ENCODE data around the gene P2RX2. TPM values are rescaled to one million over a fixed set of nuclear protein-coding genes. Genes with fewer than 3 reads are reported as not detected.

The P2RX2 gene
- total RNA-seq, 4 donors from 2014 or later: not detected

GRCh38 chr12:132601171-132601883 is 17.2 kb upstream of the P2RX2 start:
- Histone ChIP-seq H3K4me3 (no peak overlapping the region), H3K27ac (no peak overlapping the region), H3K36me3 (no peaks in the 10 kb centered on the region), H3K4me1 (peaks cover 0 to 19% (median 8%) of the 10 kb centered on the region in 4 donors), H3K9me3 (no peaks in the 10 kb centered on the region), H3K27me3 (peaks cover 0 to 81% of the 10 kb centered on the region in 2 donors)
- 71 to 87% methylated on average over 18 to 31 of the region's 31 CpGs for WGBS, 2 donors
- no peak for DNase-seq (ENCODE audit: low spot score in 2 of 2)
- no peak for TF ChIP-seq CTCF (IDR thresholded peaks at IDR 0.05)

- TF ChIP-seq POLR2A (IDR thresholded peaks at IDR 0.05) (no peak), EP300 (IDR thresholded peaks at IDR 0.05) (no peak), CTCF (IDR thresholded peaks at IDR 0.05) (no peak)
- no peaks in the 10 kb centered on the region for H3K9me3 ChIP-seq
- peaks cover 0 to 79% of the 10 kb centered on the region in 2 donors for H3K27me3 ChIP-seq
- no peak for DNase-seq (ENCODE audit: low spot score in 2 of 2)
- H3K27ac ChIP-seq: peak overlapping the region in 2 of 4 donors; percentile 12 to 74
- peak overlapping the region in 1 of 4 donors; percentile 44 for H3K4me3 ChIP-seq
- no peaks in the 10 kb centered on the region for H3K36me3 ChIP-seq
- peaks cover 0 to 19% (median 8%) of the 10 kb centered on the region in 4 donors for H3K4me1 ChIP-seq
- 21 to 35% methylated on average over 26 to 28 of the region's 29 CpGs for WGBS, 2 donors
These were observed 15.9 kb upstream of the P2RX2 start for GRCh38 chr12:132602572-132603239.

- Histone ChIP-seq H3K9me3 (no peaks in the 10 kb centered on the region), H3K4me1 (peaks cover 0 to 19% (median 8%) of the 10 kb centered on the region in 4 donors), H3K27ac (peak overlapping the region in 2 of 4 donors; percentile 12 to 74), H3K4me3 (peak overlapping the region in 2 of 4 donors; percentile 15 to 44), H3K27me3 (peaks cover 0 to 84% of the 10 kb centered on the region in 2 donors), H3K36me3 (no peaks in the 10 kb centered on the region)
- no peak for TF ChIP-seq EP300 (IDR thresholded peaks at IDR 0.05)
- no peak for TF ChIP-seq POLR2A (IDR thresholded peaks at IDR 0.05)
- TF ChIP-seq CTCF (IDR thresholded peaks at IDR 0.05): no peak
- no peak for DNase-seq (ENCODE audit: low spot score in 2 of 2)
- 36 to 49% methylated on average over 20 to 34 of the region's 67 CpGs for WGBS, 2 donors
These were observed 15.1 kb upstream of the P2RX2 start for GRCh38 chr12:132603240-132604150.

- TF ChIP-seq EP300 (IDR thresholded peaks at IDR 0.05): no peak
These were observed 14.4 kb upstream of the P2RX2 start for GRCh38 chr12:132604151-132604618.

More at GRCh38 chr12:132604151-132604618, 14.4 kb upstream of the P2RX2 start:
- Histone ChIP-seq H3K27ac (peak overlapping the region in 1 of 4 donors; percentile 74), H3K36me3 (no peaks in the 10 kb centered on the region), H3K27me3 (peaks cover 0 to 86% of the 10 kb centered on the region in 2 donors), H3K4me3 (peak overlapping the region in 2 of 4 donors; percentile 15 to 44), H3K4me1 (peaks cover 0 to 14% (median 8%) of the 10 kb centered on the region in 4 donors), H3K9me3 (no peaks in the 10 kb centered on the region)
- DNase-seq (ENCODE audit: low spot score in 2 of 2): no peak
- WGBS, 2 donors: 59% methylated on average over 18 of the region's 26 CpGs; no CpG with 5 or more reads in 1 of the 2 donors
